GM23338 (cell line): ENCODE measurements around the gene IL21. TPM values are rescaled to one million over a fixed set of nuclear protein-coding genes. Genes with fewer than 3 reads are reported as not detected.

Source experiments
- ATAC-seq: fragments of 200-7000 bp; cut with Tn5 transposase; 3 replicates; pipeline ENCODE4 v1.9.1; 2020
- DNase-seq: peaks from one replicate; pipeline ENCODE4 v3.0.0-alpha.2; 2015; ENCODE audit warnings: low spot score
- H2AFZ ChIP-seq: fragments of 200-600 bp; sonication (generic); 2 replicates; pipeline ENCODE4 v1.8.0; 2016; ENCODE audit warnings: antibody characterized with exemption, mild to moderate bottlenecking, moderate library complexity
- H3F3A ChIP-seq: fragments of 200-600 bp; sonication (generic); replicated peaks from 2 replicates; pipeline ENCODE4 v1.8.0; 2017; ENCODE audit warnings: antibody characterized with exemption, mixed run types, low read depth
- H3K27ac ChIP-seq: fragments of 200-600 bp; sonication (generic); 2 replicates; pipeline ENCODE4 v1.6.1; 2016; ENCODE audit warnings: low read depth
- H3K27me3 ChIP-seq: fragments of 200-600 bp; sonication (generic); 2 replicates; pipeline ENCODE4 v1.8.0; 2016; ENCODE audit warnings: mild to moderate bottlenecking, mixed run types, moderate library complexity; ENCODE audit not compliant: insufficient read depth
- H3K36me3 ChIP-seq: fragments of 200-600 bp; sonication (generic); 2 replicates; pipeline ENCODE4 v1.8.0; 2016; ENCODE audit warnings: mild to moderate bottlenecking; ENCODE audit not compliant: insufficient read depth
- H3K4me1 ChIP-seq: fragments of 200-600 bp; sonication (generic); 2 replicates; pipeline ENCODE4 v1.8.0; 2016; ENCODE audit warnings: mild to moderate bottlenecking, moderate library complexity; ENCODE audit not compliant: insufficient read depth
- H3K4me2 ChIP-seq: fragments of 200-600 bp; sonication (generic); 2 replicates; pipeline ENCODE4 v1.7.1; 2017; ENCODE audit warnings: mixed run types
- H3K4me3 ChIP-seq: fragments of 200-600 bp; sonication (generic); 2 replicates; pipeline ENCODE4 v1.6.1; 2016; ENCODE audit warnings: mixed run types
- H3K79me2 ChIP-seq: fragments of 200-600 bp; sonication (generic); replicated peaks from 2 replicates; pipeline ENCODE4 v1.8.0; 2017; ENCODE audit warnings: mild to moderate bottlenecking; ENCODE audit not compliant: insufficient read depth
- H3K9me2 ChIP-seq: fragments of 200-600 bp; sonication (generic); 2 replicates; pipeline ENCODE4 v1.8.0; 2017; ENCODE audit not compliant: insufficient read depth
- H4K20me1 ChIP-seq: fragments of 200-600 bp; sonication (generic); replicated peaks from 2 replicates; pipeline ENCODE4 v1.8.0; 2017; ENCODE audit warnings: mild to moderate bottlenecking; ENCODE audit not compliant: insufficient read depth
- H3K27ac Mint-ChIP-seq: 2 replicates; pipeline ENCODE4 v1.8.0; 2020; ENCODE audit warnings: inconsistent platforms, mild to moderate bottlenecking, moderate library complexity, mixed read lengths
- H3K27me3 Mint-ChIP-seq: 3 replicates; pipeline ENCODE4 v1.8.0; 2022; ENCODE audit warnings: low read depth, mild to moderate bottlenecking, moderate library complexity, mixed read lengths, inconsistent platforms; ENCODE audit not compliant: insufficient read depth, poor library complexity
- H3K36me3 Mint-ChIP-seq: 3 replicates; pipeline ENCODE4 v1.8.0; 2021; ENCODE audit warnings: low read depth, mild to moderate bottlenecking, inconsistent platforms, moderate library complexity, mixed read lengths
- H3K4me1 Mint-ChIP-seq: 3 replicates; pipeline ENCODE4 v1.8.0; 2020; ENCODE audit warnings: mild to moderate bottlenecking, inconsistent platforms, mixed read lengths
- H3K4me3 Mint-ChIP-seq: 3 replicates; pipeline ENCODE4 v1.8.0; 2021; ENCODE audit warnings: moderate library complexity, mild to moderate bottlenecking, inconsistent platforms, mixed read lengths
- H3K9me3 Mint-ChIP-seq: 3 replicates; pipeline ENCODE4 v1.8.0; 2020; ENCODE audit warnings: moderate library complexity, mild to moderate bottlenecking, inconsistent platforms, mixed read lengths
- CREB1 ChIP-seq: fragments of 250-450 bp; sonication (Bioruptor Pico); IDR thresholded peaks from 2 replicates; pipeline ENCODE4 v1.5.0; 2020; ENCODE audit warnings: low read depth, mild to moderate bottlenecking, moderate library complexity
- EZH2 ChIP-seq: fragments of 200-600 bp; sonication (generic); IDR thresholded peaks from one replicate; pipeline ENCODE4 v1.8.0; 2017; ENCODE audit warnings: antibody characterized with exemption, mild to moderate bottlenecking, low read depth; ENCODE audit not compliant: unreplicated experiment
- EZH2phosphoT487 ChIP-seq: fragments of 200-600 bp; sonication (generic); IDR thresholded peaks from one replicate; pipeline ENCODE4 v1.8.1; 2018; ENCODE audit warnings: antibody characterized with exemption; ENCODE audit not compliant: unreplicated experiment
- JUNB ChIP-seq: IDR thresholded peaks from one replicate; pipeline ENCODE4 v1.6.1; 2016; ENCODE audit warnings: antibody characterized with exemption; ENCODE audit not compliant: unreplicated experiment
- NANOG ChIP-seq: IDR thresholded peaks from 2 replicates; pipeline ENCODE4 v1.6.1; 2016; ENCODE audit warnings: antibody characterized with exemption, borderline replicate concordance
- POLR2AphosphoS5 ChIP-seq: IDR thresholded peaks from 2 replicates; pipeline ENCODE4 v1.6.1; 2016; ENCODE audit warnings: antibody characterized with exemption, low read depth
- STAT1 ChIP-seq: IDR thresholded peaks from one replicate; pipeline ENCODE4 v1.6.1; 2016; ENCODE audit warnings: antibody characterized with exemption; ENCODE audit not compliant: unreplicated experiment
- ZNF114 ChIP-seq: fragments of 250-450 bp; sonication (Bioruptor Pico); IDR thresholded peaks from 2 replicates; pipeline ENCODE4 v1.5.0; 2020; ENCODE audit warnings: mild to moderate bottlenecking, moderate library complexity
- ZNF331 ChIP-seq: fragments of 250-450 bp; sonication (Bioruptor Pico); IDR thresholded peaks from 2 replicates; pipeline ENCODE4 v1.5.0; 2020; ENCODE audit warnings: low read depth, mild to moderate bottlenecking, moderate library complexity
- ZNF462 ChIP-seq: fragments of 250-450 bp; sonication (Bioruptor Pico); IDR thresholded peaks from 2 replicates; pipeline ENCODE4 v1.5.0; 2020; ENCODE audit warnings: mild to moderate bottlenecking, moderate library complexity
- polyA plus RNA-seq: library from polyadenylated mRNA; unstranded; fragments of >200 nt; fragmentation: Nextera tagmentation; extraction: Ambion mirVana; gene quantifications from 2 replicates; pipeline ENCODE4 v1.2.1, GENCODE V29; 2016
- total RNA-seq: library from RNA; depleted of rRNA; stranded (reverse); fragments of >200 nt; shearing (Covaris generic); gene quantifications from 2 replicates; pipeline ENCODE4 v1.2.3, GENCODE V29; 2014
- TF ChIP-seq, protein P1 (sequence below), 2 experiments: fragments of 200-600 bp in 1 of 2; sonication (generic) in 1 of 2; conservative IDR thresholded peaks; 2 replicates each; pipeline versions ENCODE4 v1.5.1 to v1.6.1; 2016 to 2017; ENCODE audit warnings: antibody characterized with exemption in 2 of 2, low read depth in 2 of 2, mild to moderate bottlenecking in 2 of 2, moderate library complexity in 1 of 2
- TF ChIP-seq, protein P2 (sequence below): IDR thresholded peaks from one replicate; pipeline ENCODE4 v1.6.1; 2018; ENCODE audit warnings: antibody characterized with exemption; ENCODE audit not compliant: unreplicated experiment
- TF ChIP-seq, protein P3 (sequence below): IDR thresholded peaks from 2 replicates; pipeline ENCODE4 v1.6.1; 2016; ENCODE audit warnings: antibody characterized with exemption

The IL21 gene
- total and polyA plus RNA-seq, 2 experiments from 2014 or later, result not detected

GRCh38 chr4:122669911-122670738, 49.3 kb upstream of the IL21 start:
- H3K27me3 ChIP-seq, result no peaks in the 10 kb centered on the region
- no peak overlapping the region for H3K4me2 ChIP-seq
- H3K4me3 ChIP-seq, result no peak overlapping the region
- H3K36me3 ChIP-seq, result no peaks in the 10 kb centered on the region
- no peak for DNase-seq
- Mint-ChIP-seq H3K27ac (no peak overlapping the region), H3K27me3 (no peaks in the 10 kb centered on the region), H3K9me3 (peaks cover 9% of the 10 kb centered on the region; the same call in 2 of the 3 replicates), H3K36me3 (no peaks in the 10 kb centered on the region), H3K4me1 (peaks cover 5% of the 10 kb centered on the region; the same call in 2 of the 3 replicates), H3K4me3 (no peak overlapping the region)
- H2AFZ ChIP-seq, result peak overlapping the region; percentile 9; the same call in 1 of the 2 replicates
- peaks cover 4% of the 10 kb centered on the region; the same call in 1 of the 2 replicates for H3K4me1 ChIP-seq
- peaks cover 2% of the 10 kb centered on the region; the same call in 1 of the 2 replicates for H3K9me2 ChIP-seq
- no peak for ATAC-seq
- H3K79me2 ChIP-seq, result no peaks in the 10 kb centered on the region
- H4K20me1 ChIP-seq, result no peaks in the 10 kb centered on the region
- no peaks in the 10 kb centered on the region for H3F3A ChIP-seq
- TF ChIP-seq, protein P1, sequence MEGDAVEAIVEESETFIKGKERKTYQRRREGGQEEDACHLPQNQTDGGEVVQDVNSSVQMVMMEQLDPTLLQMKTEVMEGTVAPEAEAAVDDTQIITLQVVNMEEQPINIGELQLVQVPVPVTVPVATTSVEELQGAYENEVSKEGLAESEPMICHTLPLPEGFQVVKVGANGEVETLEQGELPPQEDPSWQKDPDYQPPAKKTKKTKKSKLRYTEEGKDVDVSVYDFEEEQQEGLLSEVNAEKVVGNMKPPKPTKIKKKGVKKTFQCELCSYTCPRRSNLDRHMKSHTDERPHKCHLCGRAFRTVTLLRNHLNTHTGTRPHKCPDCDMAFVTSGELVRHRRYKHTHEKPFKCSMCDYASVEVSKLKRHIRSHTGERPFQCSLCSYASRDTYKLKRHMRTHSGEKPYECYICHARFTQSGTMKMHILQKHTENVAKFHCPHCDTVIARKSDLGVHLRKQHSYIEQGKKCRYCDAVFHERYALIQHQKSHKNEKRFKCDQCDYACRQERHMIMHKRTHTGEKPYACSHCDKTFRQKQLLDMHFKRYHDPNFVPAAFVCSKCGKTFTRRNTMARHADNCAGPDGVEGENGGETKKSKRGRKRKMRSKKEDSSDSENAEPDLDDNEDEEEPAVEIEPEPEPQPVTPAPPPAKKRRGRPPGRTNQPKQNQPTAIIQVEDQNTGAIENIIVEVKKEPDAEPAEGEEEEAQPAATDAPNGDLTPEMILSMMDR (conservative IDR thresholded peaks at IDR 0.05; ENCODE audit: low read depth in 2 of 2), result no peak
- TF ChIP-seq ZNF331 (CRISPR knock-in tag) (no peak), EZH2 (no peak), STAT1 (no peak), POLR2AphosphoS5 (no peak), NANOG (no peak), CREB1 (CRISPR knock-in tag) (no peak), JUNB (no peak), ZNF462 (CRISPR knock-in tag) (no peak), ZNF114 (CRISPR knock-in tag) (no peak), EZH2phosphoT487 (no peak)
- TF ChIP-seq, protein P2, sequence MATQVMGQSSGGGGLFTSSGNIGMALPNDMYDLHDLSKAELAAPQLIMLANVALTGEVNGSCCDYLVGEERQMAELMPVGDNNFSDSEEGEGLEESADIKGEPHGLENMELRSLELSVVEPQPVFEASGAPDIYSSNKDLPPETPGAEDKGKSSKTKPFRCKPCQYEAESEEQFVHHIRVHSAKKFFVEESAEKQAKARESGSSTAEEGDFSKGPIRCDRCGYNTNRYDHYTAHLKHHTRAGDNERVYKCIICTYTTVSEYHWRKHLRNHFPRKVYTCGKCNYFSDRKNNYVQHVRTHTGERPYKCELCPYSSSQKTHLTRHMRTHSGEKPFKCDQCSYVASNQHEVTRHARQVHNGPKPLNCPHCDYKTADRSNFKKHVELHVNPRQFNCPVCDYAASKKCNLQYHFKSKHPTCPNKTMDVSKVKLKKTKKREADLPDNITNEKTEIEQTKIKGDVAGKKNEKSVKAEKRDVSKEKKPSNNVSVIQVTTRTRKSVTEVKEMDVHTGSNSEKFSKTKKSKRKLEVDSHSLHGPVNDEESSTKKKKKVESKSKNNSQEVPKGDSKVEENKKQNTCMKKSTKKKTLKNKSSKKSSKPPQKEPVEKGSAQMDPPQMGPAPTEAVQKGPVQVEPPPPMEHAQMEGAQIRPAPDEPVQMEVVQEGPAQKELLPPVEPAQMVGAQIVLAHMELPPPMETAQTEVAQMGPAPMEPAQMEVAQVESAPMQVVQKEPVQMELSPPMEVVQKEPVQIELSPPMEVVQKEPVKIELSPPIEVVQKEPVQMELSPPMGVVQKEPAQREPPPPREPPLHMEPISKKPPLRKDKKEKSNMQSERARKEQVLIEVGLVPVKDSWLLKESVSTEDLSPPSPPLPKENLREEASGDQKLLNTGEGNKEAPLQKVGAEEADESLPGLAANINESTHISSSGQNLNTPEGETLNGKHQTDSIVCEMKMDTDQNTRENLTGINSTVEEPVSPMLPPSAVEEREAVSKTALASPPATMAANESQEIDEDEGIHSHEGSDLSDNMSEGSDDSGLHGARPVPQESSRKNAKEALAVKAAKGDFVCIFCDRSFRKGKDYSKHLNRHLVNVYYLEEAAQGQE, result no peak
- TF ChIP-seq, protein P3, sequence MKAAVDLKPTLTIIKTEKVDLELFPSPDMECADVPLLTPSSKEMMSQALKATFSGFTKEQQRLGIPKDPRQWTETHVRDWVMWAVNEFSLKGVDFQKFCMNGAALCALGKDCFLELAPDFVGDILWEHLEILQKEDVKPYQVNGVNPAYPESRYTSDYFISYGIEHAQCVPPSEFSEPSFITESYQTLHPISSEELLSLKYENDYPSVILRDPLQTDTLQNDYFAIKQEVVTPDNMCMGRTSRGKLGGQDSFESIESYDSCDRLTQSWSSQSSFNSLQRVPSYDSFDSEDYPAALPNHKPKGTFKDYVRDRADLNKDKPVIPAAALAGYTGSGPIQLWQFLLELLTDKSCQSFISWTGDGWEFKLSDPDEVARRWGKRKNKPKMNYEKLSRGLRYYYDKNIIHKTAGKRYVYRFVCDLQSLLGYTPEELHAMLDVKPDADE, result no peak
- no peak overlapping the region for H3K27ac ChIP-seq
